Measurements from ENCODE around the gene UVRAG.

GRCh38 chr11:76041208-76041607, 226.2 kb downstream of the UVRAG start:
- TF ChIP-seq EZH2 (IDR thresholded peaks at IDR 0.05; ENCODE audit: low read length, unreplicated experiment) (no peak), CTCF (conservative IDR thresholded peaks at IDR 0.05; ENCODE audit: low read depth, low read length) (peak; percentile 34), EZH2phosphoT487 (IDR thresholded peaks at IDR 0.05; ENCODE audit: borderline replicate concordance, low read length) (no peak)

Data from PC-3 (cell line).